CD4-positive, alpha-beta T cell (primary cell): ENCODE measurements around the gene PRKCI. TPM values are rescaled to one million over a fixed set of nuclear protein-coding genes. Genes with fewer than 3 reads are reported as not detected.

Source experiments
- ATAC-seq: fragments of 200-7000 bp; cut with Tn5 transposase; one replicate; pipeline ENCODE4 v1.10.0; 2022; ENCODE audit warnings: mild to moderate bottlenecking; ENCODE audit not compliant: poor library complexity
- CTCF ChIA-PET: fragments of 350-600 bp; sonication (Branson Sonifier 250); formaldehyde crosslinking; loops from one replicate; lab custom pipeline; 2021; ENCODE audit warnings: antibody characterized with exemption, inconsistent platforms; lab: Charles Lee
- POLR2A ChIA-PET: fragments of 350-600 bp; sonication (Branson Sonifier 250); formaldehyde crosslinking; loops from one replicate; lab custom pipeline; 2021; ENCODE audit warnings: antibody characterized with exemption, inconsistent platforms; lab: Charles Lee
- DNase-seq, 14 experiments: peaks; one replicate each; pipeline ENCODE4 v3.0.0-alpha.2; 2013 to 2020; ENCODE audit warnings: mixed read lengths in 2 of 14
- H3K27ac ChIP-seq, 2 donors: one replicate each; pipeline versions ENCODE4 v1.5.1 to v1.7.0; 2013; ENCODE audit warnings: low read length in 2 of 2, low read depth in 1 of 2, mild to moderate bottlenecking in 1 of 2
- H3K27me3 ChIP-seq, 2 experiments: 1 replicate in 1 of 2; 2 replicates in 1 of 2; pipeline versions ENCODE4 v1.6.1 to v1.7.0; 2013; ENCODE audit warnings: low read length in 2 of 2, control low read depth in 1 of 2, mild to moderate bottlenecking in 1 of 2, moderate library complexity in 1 of 2; ENCODE audit not compliant: insufficient read depth in 2 of 2, control insufficient read depth in 1 of 2
- H3K36me3 ChIP-seq: one replicate; pipeline ENCODE4 v1.6.1; 2013; ENCODE audit warnings: low read length, control low read depth; ENCODE audit not compliant: insufficient read depth
- H3K4me1 ChIP-seq: one replicate; pipeline ENCODE4 v1.6.1; 2013; ENCODE audit warnings: low read length, control low read depth; ENCODE audit not compliant: insufficient read depth
- H3K4me3 ChIP-seq: one replicate; pipeline ENCODE4 v1.5.1; 2013; ENCODE audit warnings: mild to moderate bottlenecking, low read length, moderate library complexity
- H3K9me3 ChIP-seq, 2 experiments: 1 replicate in 1 of 2; 2 replicates in 1 of 2; pipeline versions ENCODE4 v1.6.1 to v1.7.0; 2013; ENCODE audit warnings: low read length in 2 of 2, mild to moderate bottlenecking in 2 of 2, control low read depth in 1 of 2, moderate library complexity in 1 of 2; ENCODE audit not compliant: control insufficient read depth in 1 of 2, insufficient read depth in 1 of 2
- H3K27ac Mint-ChIP-seq: one replicate; pipeline ENCODE4 v1.8.0; 2020; ENCODE audit warnings: mixed read lengths
- H3K27me3 Mint-ChIP-seq: one replicate; pipeline ENCODE4 v1.8.0; 2021; ENCODE audit warnings: mixed read lengths
- H3K36me3 Mint-ChIP-seq: one replicate; pipeline ENCODE4 v1.8.0; 2021; ENCODE audit warnings: low read depth, mixed read lengths
- H3K4me1 Mint-ChIP-seq: one replicate; pipeline ENCODE4 v1.8.0; 2021; ENCODE audit warnings: low read depth, mixed read lengths
- H3K4me3 Mint-ChIP-seq: one replicate; pipeline ENCODE4 v1.8.0; 2020; ENCODE audit warnings: mild to moderate bottlenecking, mixed read lengths
- H3K9me3 Mint-ChIP-seq: one replicate; pipeline ENCODE4 v1.8.0; 2020; ENCODE audit warnings: mixed read lengths
- intact Hi-C, 2 experiments: fragments of 100-400 bp; cut with DNase I in 1 of 2; cut with micrococcal nuclease in 1 of 2; formaldehyde crosslinking; loops; one replicate each; pipeline versions ENCODE4 v1.15.1 to v1.9.0; 2023 to 2025; cut with DNase I, micrococcal nuclease
- total RNA-seq, 174 experiments: library from RNA in 2 of 174; stranded (reverse) in 2 of 174; gene quantifications; one replicate each; pipeline ENCODE4 v1.2.3 and lab custom pipeline; 2021 to 2026
- TF ChIP-seq, protein P1 (sequence below): fragments of 200-600 bp; IDR thresholded peaks from one replicate; pipeline ENCODE4 v1.8.0; 2022; ENCODE audit warnings: antibody characterized with exemption, mild to moderate bottlenecking

The PRKCI gene
- total RNA-seq, 2 experiments from 2014 or later: 16.4 to 18.0 TPM

- peaks cover 38% of the 10 kb centered on the region for H3K4me1 ChIP-seq
- Mint-ChIP-seq H3K27ac (peak overlapping the region; percentile 100), H3K27me3 (no peaks in the 10 kb centered on the region), H3K36me3 (peaks cover 57% of the 10 kb centered on the region), H3K9me3 (no peaks in the 10 kb centered on the region), H3K4me1 (peaks cover 44% of the 10 kb centered on the region), H3K4me3 (peak overlapping the region; percentile 97)
- H3K4me3 ChIP-seq: peak overlapping the region; percentile 96
- TF ChIP-seq, protein P1, sequence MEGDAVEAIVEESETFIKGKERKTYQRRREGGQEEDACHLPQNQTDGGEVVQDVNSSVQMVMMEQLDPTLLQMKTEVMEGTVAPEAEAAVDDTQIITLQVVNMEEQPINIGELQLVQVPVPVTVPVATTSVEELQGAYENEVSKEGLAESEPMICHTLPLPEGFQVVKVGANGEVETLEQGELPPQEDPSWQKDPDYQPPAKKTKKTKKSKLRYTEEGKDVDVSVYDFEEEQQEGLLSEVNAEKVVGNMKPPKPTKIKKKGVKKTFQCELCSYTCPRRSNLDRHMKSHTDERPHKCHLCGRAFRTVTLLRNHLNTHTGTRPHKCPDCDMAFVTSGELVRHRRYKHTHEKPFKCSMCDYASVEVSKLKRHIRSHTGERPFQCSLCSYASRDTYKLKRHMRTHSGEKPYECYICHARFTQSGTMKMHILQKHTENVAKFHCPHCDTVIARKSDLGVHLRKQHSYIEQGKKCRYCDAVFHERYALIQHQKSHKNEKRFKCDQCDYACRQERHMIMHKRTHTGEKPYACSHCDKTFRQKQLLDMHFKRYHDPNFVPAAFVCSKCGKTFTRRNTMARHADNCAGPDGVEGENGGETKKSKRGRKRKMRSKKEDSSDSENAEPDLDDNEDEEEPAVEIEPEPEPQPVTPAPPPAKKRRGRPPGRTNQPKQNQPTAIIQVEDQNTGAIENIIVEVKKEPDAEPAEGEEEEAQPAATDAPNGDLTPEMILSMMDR: no peak
- ATAC-seq (peak; percentile 55), DNase-seq (peak in 4 of 14 experiments; percentile 15 to 57 (median 44))
- intact Hi-C loops: loop anchor here (2.0 to 10.0 kb wide), 11 partner anchors 25 to 691 kb away; partner anchors contain the start of genes SKIL (in 2 of the 2), LRRC31 (in 1 of the 2), MYNN (in 1 of the 2) and PRKCI (in 1 of the 2)
- H3K27me3 ChIP-seq: no peaks in the 10 kb centered on the region
- H3K27ac ChIP-seq: peak overlapping the region; percentile 97 to 99
- ChIA-PET POLR2A (interaction anchor here (0.5 to 4.1 kb wide), 12 partner anchors 9 to 1796 kb away, joined by 3 to 43 read pairs (median 8); partner anchors contain the start of genes MYNN, RPL22L1, SEC62 and SKIL), CTCF (interaction anchor here (0.6 to 0.8 kb wide), 2 partner anchors 10 to 213 kb away, joined by 3 to 4 read pairs; no protein-coding TSS in a partner anchor)
- peaks cover 26% of the 10 kb centered on the region for H3K36me3 ChIP-seq
- H3K9me3 ChIP-seq: no peaks in the 10 kb centered on the region
Observed at GRCh38 chr3:170180079-170180907, 41.9 kb upstream of the PRKCI start.

DNA sequence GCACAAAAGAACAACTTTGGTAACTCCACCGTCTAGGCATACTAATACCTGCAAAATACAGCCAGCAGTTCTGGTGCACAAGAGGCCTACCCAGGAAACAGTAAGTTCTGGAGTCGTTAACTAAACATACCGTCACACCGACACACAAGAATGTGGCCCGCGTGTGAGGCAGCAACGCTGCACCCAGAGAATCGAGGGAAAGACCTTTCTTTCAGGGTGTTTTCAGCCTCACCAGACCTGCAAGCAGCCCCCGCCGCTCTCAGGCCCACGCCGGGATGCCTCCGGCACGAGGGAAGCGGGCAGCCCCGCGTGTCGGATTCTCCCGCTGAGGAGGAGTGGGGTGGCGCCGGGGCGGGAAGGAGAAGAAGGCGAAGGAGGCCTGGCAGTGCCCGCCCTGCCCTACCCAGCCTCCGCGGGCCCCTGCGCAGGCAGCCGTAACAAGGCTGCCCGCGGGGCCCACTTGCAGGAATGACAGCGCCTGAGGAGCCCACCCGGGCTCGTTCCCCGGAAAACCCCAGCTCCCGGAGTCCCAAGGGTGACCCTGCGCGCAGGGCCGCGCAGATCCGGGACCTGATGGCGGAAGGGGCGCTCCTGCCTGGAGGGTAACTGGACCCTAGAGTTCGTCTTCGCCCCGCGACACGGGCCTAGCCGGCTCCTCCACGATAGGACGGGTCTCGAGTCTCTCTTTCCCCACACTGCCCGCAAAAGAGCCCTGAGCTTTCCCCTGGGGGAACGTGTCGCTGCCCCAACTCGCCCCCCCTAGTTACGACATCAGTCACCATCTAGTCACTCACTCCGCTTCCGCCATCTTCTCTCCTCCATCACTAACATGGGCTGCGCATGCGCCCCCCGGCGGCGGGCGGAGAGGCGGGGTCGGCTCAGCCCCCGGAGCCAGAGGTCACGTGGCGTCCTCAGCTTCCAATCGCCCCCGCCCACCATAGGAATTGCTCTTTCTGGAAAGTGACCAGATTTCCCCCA is 41.0 kb upstream of the PRKCI start, which contains the start of gene PHC3:
PHC3 (minus strand) TSS at position 826 of the 978 bp plus-strand sequence; CDS start at position 808, 18 bp downstream.
- POLR2A ChIA-PET: interaction anchor here (0.7 to 4.1 kb wide), 16 partner anchors 11 to 417 kb away, joined by 3 to 43 read pairs (median 6); partner anchors contain the start of genes ACTRT3, MYNN, PRKCI and SEC62
- Mint-ChIP-seq H3K9me3 (no peaks in the 10 kb centered on the region), H3K4me3 (peak within 1 kb of the TSS; percentile 100), H3K27ac (peak within 1 kb of the TSS; percentile 100), H3K36me3 (peaks cover 48% of the 10 kb centered on the region), H3K27me3 (no peaks in the 10 kb centered on the region), H3K4me1 (peaks cover 40% of the 10 kb centered on the region)
- H3K4me1 ChIP-seq: peaks cover 36% of the 10 kb centered on the region
- peak; percentile 64 for ATAC-seq
- DNase-seq: peak; percentile 85 to 96 (median 90)
- no peaks in the 10 kb centered on the region for H3K27me3 ChIP-seq
- CTCF ChIA-PET: interaction anchor here (0.6 to 1.1 kb wide), 3 partner anchors 11 to 659 kb away, joined by 3 to 4 read pairs (median 3); no protein-coding TSS in a partner anchor
- TF ChIP-seq, protein P1: no peak
- H3K36me3 ChIP-seq: peaks cover 22% of the 10 kb centered on the region
- H3K27ac ChIP-seq: peak within 1 kb of the TSS; percentile 97 to 99
- intact Hi-C loops: loop anchor here (2.0 to 10.0 kb wide), 11 partner anchors 26 to 690 kb away; partner anchors contain the start of genes SKIL (in 2 of the 2), LRRC31 (in 1 of the 2), MYNN (in 1 of the 2) and PRKCI (in 1 of the 2)
- H3K4me3 ChIP-seq: peak within 1 kb of the TSS; percentile 96
- no peaks in the 10 kb centered on the region for H3K9me3 ChIP-seq
